ENCODE results near the gene DDX39A.

DDX39A gene

GRCh38 chr19:14411938-14412245 is 7.2 kb downstream of the DDX39A start:
- TF ChIP-seq CTCF (IDR thresholded peaks at IDR 0.05; ENCODE audit: control insufficient read depth, extremely low read depth, insufficient read depth) = no peak
- DNase-seq (ENCODE audit: low read depth) = no peak
- H3K4me3 ChIP-seq (ENCODE audit: low read depth, low read length) = no peak overlapping the region

GRCh38 chr19:14411161-14411937 is 7.8 kb downstream of the DDX39A start:
- H3K4me3 ChIP-seq (ENCODE audit: low read depth, low read length) = no peak overlapping the region
- DNase-seq (ENCODE audit: low read depth) = no peak
- TF ChIP-seq CTCF (IDR thresholded peaks at IDR 0.05; ENCODE audit: control insufficient read depth, extremely low read depth, insufficient read depth) = no peak

GRCh38 chr19:14410091-14411051 is 8.8 kb downstream of the DDX39A start:
- no peak for TF ChIP-seq CTCF (IDR thresholded peaks at IDR 0.05; ENCODE audit: control insufficient read depth, extremely low read depth, insufficient read depth)
- DNase-seq (ENCODE audit: low read depth) = no peak
- H3K4me3 ChIP-seq (ENCODE audit: low read depth, low read length) = no peak overlapping the region

- no peak for DNase-seq (ENCODE audit: low read depth)
- H3K4me3 ChIP-seq (ENCODE audit: low read depth, low read length) = no peak overlapping the region
- TF ChIP-seq CTCF (IDR thresholded peaks at IDR 0.05; ENCODE audit: control insufficient read depth, extremely low read depth, insufficient read depth) = no peak
These were observed 9.8 kb downstream of the DDX39A start for GRCh38 chr19:14409146-14410023.

- TF ChIP-seq CTCF (IDR thresholded peaks at IDR 0.05; ENCODE audit: control insufficient read depth, extremely low read depth, insufficient read depth) = no peak
- no peak for DNase-seq (ENCODE audit: low read depth)
- no peak overlapping the region for H3K4me3 ChIP-seq (ENCODE audit: low read depth, low read length)
These were observed 10.5 kb downstream of the DDX39A start for GRCh38 chr19:14408491-14409145.

Data from LNCaP clone FGC (cell line).